Tibial nerve (tissue), 4 donors: ENCODE data around the gene UQCR11. TPM values are rescaled to one million over a fixed set of nuclear protein-coding genes. Genes with fewer than 3 reads are reported as not detected.
A peak's percentile ranks its signal among the peaks of the same experiment; 100 is the strongest.

Experiments used
- DNase-seq, 2 donors: peaks; one replicate each; pipeline ENCODE4 v3.0.0-alpha.2; 2019; ENCODE audit warnings: low spot score in 2 of 2
- H3K27ac ChIP-seq, 4 donors: fragments of 200-600 bp; sonication (generic) in 3 of 4; one replicate each; pipeline ENCODE4 v1.5.1; 2017 to 2019; ENCODE audit warnings: mild to moderate bottlenecking in 1 of 4
- H3K27me3 ChIP-seq, 2 donors: fragments of 200-600 bp; sonication (generic) in 1 of 2; one replicate each; pipeline versions ENCODE4 v1.5.1 to v1.6.0; 2017 to 2019
- H3K36me3 ChIP-seq, 3 donors: fragments of 200-600 bp; sonication (generic); one replicate each; pipeline ENCODE4 v1.5.1; 2018 to 2019
- H3K4me1 ChIP-seq, 4 donors: fragments of 200-600 bp; sonication (generic) in 3 of 4; one replicate each; pipeline ENCODE4 v1.5.1; 2017 to 2019
- H3K4me3 ChIP-seq, 4 donors: fragments of 200-600 bp; sonication (generic) in 3 of 4; one replicate each; pipeline ENCODE4 v1.5.1; 2017 to 2019; ENCODE audit warnings: mild to moderate bottlenecking in 1 of 4, moderate library complexity in 1 of 4
- H3K9me3 ChIP-seq, 4 donors: fragments of 200-600 bp; sonication (generic) in 3 of 4; one replicate each; pipeline ENCODE4 v1.5.1; 2017 to 2019
- CTCF ChIP-seq, 5 experiments: fragments of 200-600 bp in 3 of 5; fragments of 450-650 bp in 2 of 5; sonication (generic) in 3 of 5; IDR thresholded peaks; one replicate each; pipeline ENCODE4 v1.5.1; 2016 to 2019; ENCODE audit warnings: antibody characterized with exemption in 5 of 5, mild to moderate bottlenecking in 3 of 5, moderate library complexity in 2 of 5
- EP300 ChIP-seq, 2 donors: sonication (generic); formaldehyde crosslinking; IDR thresholded peaks; one replicate each; pipeline ENCODE4 v1.6.1; 2017; ENCODE audit warnings: antibody characterized with exemption in 2 of 2, mild to moderate bottlenecking in 1 of 2
- POLR2A ChIP-seq, 2 donors: fragments of 450-650 bp; IDR thresholded peaks; one replicate each; pipeline ENCODE4 v1.6.1; 2017; ENCODE audit warnings: antibody characterized with exemption in 2 of 2, mild to moderate bottlenecking in 2 of 2, moderate library complexity in 2 of 2
- WGBS, 2 donors: methylation state at CpG; one replicate each; pipeline ENCODE4 v1.1.5; 2018; 5-methylcytosine and 5-hydroxymethylcytosine counted together
- total RNA-seq, 4 donors: library from RNA; depleted of rRNA; stranded (reverse); fragments of >200 nt; gene quantifications; one replicate each; pipeline ENCODE4 v1.1.0, GENCODE V29; 2016

The UQCR11 gene
- total RNA-seq, 4 donors from 2014 or later: 58.8 to 95.7 (median 66.0) TPM

GRCh38 chr19:1601613-1602064 lies 3.6 kb downstream of the UQCR11 start:
- Histone ChIP-seq H3K27me3 (no peaks in the 10 kb centered on the region), H3K4me3 (no peak overlapping the region), H3K36me3 (peaks cover 6 to 52% (median 22%) of the 10 kb centered on the region in 3 donors), H3K27ac (no peak overlapping the region), H3K4me1 (peaks cover 0 to 29% (median 20%) of the 10 kb centered on the region in 4 donors), H3K9me3 (no peaks in the 10 kb centered on the region)
- no peak for DNase-seq
- 91 to 92% methylated on average over 14 of the region's 14 CpGs for WGBS, 2 donors
- no peak for TF ChIP-seq CTCF (IDR thresholded peaks at IDR 0.05)
- no peak for TF ChIP-seq EP300 (IDR thresholded peaks at IDR 0.05)
- TF ChIP-seq POLR2A (IDR thresholded peaks at IDR 0.05): no peak

GRCh38 chr19:1599460-1599846 lies 5.8 kb downstream of the UQCR11 start:
- Histone ChIP-seq H3K27ac (no peak overlapping the region), H3K4me3 (no peak overlapping the region), H3K27me3 (no peaks in the 10 kb centered on the region), H3K9me3 (no peaks in the 10 kb centered on the region), H3K36me3 (peaks cover 6 to 72% (median 22%) of the 10 kb centered on the region in 3 donors), H3K4me1 (peaks cover 0 to 19% (median 10%) of the 10 kb centered on the region in 4 donors)
- no peak for DNase-seq
- 92 to 93% methylated on average over 13 to 15 of the region's 15 CpGs for WGBS, 2 donors
- TF ChIP-seq CTCF (IDR thresholded peaks at IDR 0.05): no peak
- TF ChIP-seq EP300 (IDR thresholded peaks at IDR 0.05): no peak
- no peak for TF ChIP-seq POLR2A (IDR thresholded peaks at IDR 0.05)

GRCh38 chr19:1598777-1599459 lies 6.3 kb downstream of the UQCR11 start:
- H3K36me3 ChIP-seq: peaks cover 6 to 77% (median 22%) of the 10 kb centered on the region in 3 donors
- DNase-seq: no peak
- 86 to 88% methylated on average over 18 to 20 of the region's 20 CpGs for WGBS, 2 donors
- H3K27ac ChIP-seq: no peak overlapping the region
- no peak overlapping the region for H3K4me3 ChIP-seq
- peaks cover 0 to 13% (median 5%) of the 10 kb centered on the region in 4 donors for H3K4me1 ChIP-seq
- H3K27me3 ChIP-seq: no peaks in the 10 kb centered on the region
- TF ChIP-seq EP300 (IDR thresholded peaks at IDR 0.05): no peak
- no peak for TF ChIP-seq POLR2A (IDR thresholded peaks at IDR 0.05)
- TF ChIP-seq CTCF (IDR thresholded peaks at IDR 0.05): no peak
- H3K9me3 ChIP-seq: no peaks in the 10 kb centered on the region

- no peak for DNase-seq
- H3K4me3 ChIP-seq: peak overlapping the region in 2 of 4 donors; percentile 63 to 95
- no peaks in the 10 kb centered on the region for H3K27me3 ChIP-seq
- no peaks in the 10 kb centered on the region for H3K9me3 ChIP-seq
- no peak for TF ChIP-seq CTCF (IDR thresholded peaks at IDR 0.05)
- TF ChIP-seq EP300 (IDR thresholded peaks at IDR 0.05): no peak
- peaks cover 6 to 43% (median 10%) of the 10 kb centered on the region in 3 donors for H3K36me3 ChIP-seq
- H3K27ac ChIP-seq: peak overlapping the region in 3 of 4 donors; percentile 71 to 98 (median 77)
- H3K4me1 ChIP-seq: peaks cover 0 to 36% (median 18%) of the 10 kb centered on the region in 4 donors
- WGBS, 2 donors: 49 to 51% methylated on average over 10 of the region's 10 CpGs
Measured at GRCh38 chr19:1593501-1593772, 11.8 kb downstream of the UQCR11 start.

GRCh38 chr19:1592755-1593500 lies 12.3 kb downstream of the UQCR11 start, which contains the start of gene MBD3:
Gene MBD3, minus strand, starts transcription at chr19:1592865. Its CDS starts 234 bp downstream, at chr19:1592631.
- peak; percentile 80 to 84 for DNase-seq
- Histone ChIP-seq H3K27me3 (no peaks in the 10 kb centered on the region), H3K4me1 (peaks cover 0 to 36% (median 18%) of the 10 kb centered on the region in 4 donors), H3K36me3 (peaks cover 6 to 38% (median 8%) of the 10 kb centered on the region in 3 donors), H3K9me3 (no peaks in the 10 kb centered on the region), H3K27ac (peak within 1 kb of the TSS; percentile 87 to 98 (median 92)), H3K4me3 (peak within 1 kb of the TSS; percentile 81 to 95 (median 88))
- TF ChIP-seq EP300 (IDR thresholded peaks at IDR 0.05) (peak in 1 of 2 donors; percentile 63), CTCF (IDR thresholded peaks at IDR 0.05) (peak in 2 of 5 experiments; percentile 47 to 54), POLR2A (IDR thresholded peaks at IDR 0.05) (peak in 1 of 2 donors; percentile 25)
- WGBS, 2 donors: 2 to 3% methylated on average over 18 to 29 of the region's 68 CpGs
